Activated T-cell treated with anti-CD3 and anti-CD28 coated beads for 48 hours (primary cell): ENCODE results near the gene CDH6.

ENCODE experiments used
- DNase-seq: peaks from one replicate; pipeline ENCODE4 v3.0.0-alpha.2; 2020; ENCODE audit warnings: low read depth

The CDH6 gene

GRCh38 chr5:31378136-31378535 is 184.7 kb downstream of the CDH6 start:
- no peak for DNase-seq
